RWPE2 (cell line): ENCODE data around the gene RHEX.

ENCODE experiments used
- ATAC-seq: fragments of 200-7000 bp; cut with Tn5 transposase; 3 replicates; pipeline ENCODE4 v1.9.1; 2021; ENCODE audit warnings: low read depth
- DNase-seq: peaks from one replicate; pipeline ENCODE4 v3.0.0-alpha.2; 2020; ENCODE audit warnings: low spot score
- H3K27ac ChIP-seq: fragments of 450-650 bp; 2 replicates; pipeline ENCODE4 v1.5.1; 2017; ENCODE audit warnings: mild to moderate bottlenecking; ENCODE audit not compliant: poor library complexity, severe bottlenecking
- H3K27me3 ChIP-seq: fragments of 250-450 bp; sonication (Bioruptor Pico); 2 replicates; pipeline ENCODE4 v1.5.1; 2021; ENCODE audit warnings: mild to moderate bottlenecking, moderate library complexity; ENCODE audit not compliant: insufficient read depth, poor library complexity, severe bottlenecking
- H3K36me3 ChIP-seq: fragments of 250-450 bp; sonication (Bioruptor Pico); 2 replicates; pipeline ENCODE4 v1.5.1; 2020; ENCODE audit warnings: low read depth, mild to moderate bottlenecking, moderate library complexity
- H3K4me1 ChIP-seq: fragments of 250-450 bp; sonication (Bioruptor Pico); 2 replicates; pipeline ENCODE4 v1.5.1; 2021; ENCODE audit warnings: mild to moderate bottlenecking, moderate library complexity; ENCODE audit not compliant: insufficient read depth, poor library complexity, severe bottlenecking
- H3K4me3 ChIP-seq: fragments of 250-450 bp; sonication (Bioruptor Pico); 2 replicates; pipeline ENCODE4 v1.5.1; 2021; ENCODE audit warnings: mild to moderate bottlenecking, moderate library complexity; ENCODE audit not compliant: severe bottlenecking
- H3K9me3 ChIP-seq: fragments of 250-450 bp; sonication (Bioruptor Pico); 2 replicates; pipeline ENCODE4 v1.5.1; 2021; ENCODE audit warnings: mild to moderate bottlenecking, moderate library complexity; ENCODE audit not compliant: severe bottlenecking
- TF ChIP-seq, protein P1 (sequence below): fragments of 450-650 bp; IDR thresholded peaks from one replicate; pipeline ENCODE4 v1.5.1; 2017; ENCODE audit warnings: mild to moderate bottlenecking, moderate library complexity; ENCODE audit not compliant: poor library complexity, severe bottlenecking

Gene RHEX

GRCh38 chr1:206131037-206131436 lies 78.1 kb downstream of the RHEX start:
- TF ChIP-seq, protein P1, sequence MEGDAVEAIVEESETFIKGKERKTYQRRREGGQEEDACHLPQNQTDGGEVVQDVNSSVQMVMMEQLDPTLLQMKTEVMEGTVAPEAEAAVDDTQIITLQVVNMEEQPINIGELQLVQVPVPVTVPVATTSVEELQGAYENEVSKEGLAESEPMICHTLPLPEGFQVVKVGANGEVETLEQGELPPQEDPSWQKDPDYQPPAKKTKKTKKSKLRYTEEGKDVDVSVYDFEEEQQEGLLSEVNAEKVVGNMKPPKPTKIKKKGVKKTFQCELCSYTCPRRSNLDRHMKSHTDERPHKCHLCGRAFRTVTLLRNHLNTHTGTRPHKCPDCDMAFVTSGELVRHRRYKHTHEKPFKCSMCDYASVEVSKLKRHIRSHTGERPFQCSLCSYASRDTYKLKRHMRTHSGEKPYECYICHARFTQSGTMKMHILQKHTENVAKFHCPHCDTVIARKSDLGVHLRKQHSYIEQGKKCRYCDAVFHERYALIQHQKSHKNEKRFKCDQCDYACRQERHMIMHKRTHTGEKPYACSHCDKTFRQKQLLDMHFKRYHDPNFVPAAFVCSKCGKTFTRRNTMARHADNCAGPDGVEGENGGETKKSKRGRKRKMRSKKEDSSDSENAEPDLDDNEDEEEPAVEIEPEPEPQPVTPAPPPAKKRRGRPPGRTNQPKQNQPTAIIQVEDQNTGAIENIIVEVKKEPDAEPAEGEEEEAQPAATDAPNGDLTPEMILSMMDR = no peak
- no peak for ATAC-seq

DNA sequence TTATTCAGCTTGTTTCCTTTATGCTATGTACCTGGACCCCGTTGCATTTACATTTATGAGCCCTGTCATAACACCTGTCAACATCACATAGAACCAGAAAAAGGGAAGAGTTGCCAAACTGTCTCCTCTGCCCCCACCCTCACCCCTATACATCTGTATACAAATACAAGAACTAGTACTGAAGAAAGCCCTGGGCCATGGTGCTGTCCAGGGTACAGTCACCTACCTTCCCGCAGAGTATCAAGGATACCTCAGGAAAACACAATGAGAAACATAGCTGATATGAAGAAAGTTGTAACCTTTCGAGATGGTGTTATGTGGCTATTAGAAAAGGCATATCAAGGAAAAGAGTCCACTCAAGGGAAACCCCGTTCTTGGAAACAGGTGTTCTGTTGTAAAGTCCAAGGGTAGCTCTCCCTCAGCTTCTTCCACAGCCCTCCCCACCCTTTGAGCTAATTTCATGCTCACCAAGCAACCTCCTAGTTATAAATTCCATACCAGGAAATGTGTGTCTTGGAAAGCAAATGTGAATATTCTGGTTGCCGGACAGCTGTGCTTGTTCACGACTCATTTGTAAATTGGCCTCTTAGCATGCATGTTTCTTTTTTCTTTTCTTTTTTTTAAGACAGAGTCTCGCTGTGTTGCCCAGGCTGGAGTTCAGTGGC lies 80.9 kb downstream of the RHEX start:
- H3K36me3 ChIP-seq = no peaks in the 10 kb centered on the region
- H3K27me3 ChIP-seq = no peaks in the 10 kb centered on the region
- no peak for DNase-seq
- TF ChIP-seq, protein P1 = no peak
- no peaks in the 10 kb centered on the region for H3K9me3 ChIP-seq
- H3K4me1 ChIP-seq = no peaks in the 10 kb centered on the region
- H3K4me3 ChIP-seq = no peak overlapping the region
- no peak for ATAC-seq
- no peak overlapping the region for H3K27ac ChIP-seq

More at GRCh38 chr1:206131037-206131436, 78.1 kb downstream of the RHEX start:
- Histone ChIP-seq H3K4me1 (no peaks in the 10 kb centered on the region), H3K36me3 (no peaks in the 10 kb centered on the region), H3K27me3 (no peaks in the 10 kb centered on the region), H3K4me3 (no peak overlapping the region), H3K9me3 (no peaks in the 10 kb centered on the region), H3K27ac (no peak overlapping the region)
- no peak for DNase-seq

GRCh38 chr1:206135248-206135647 lies 82.3 kb downstream of the RHEX start:
- TF ChIP-seq, protein P1 = no peak
- ATAC-seq (no peak), DNase-seq (no peak)
- H3K4me1 ChIP-seq = no peaks in the 10 kb centered on the region
- no peak overlapping the region for H3K4me3 ChIP-seq
- H3K9me3 ChIP-seq = no peaks in the 10 kb centered on the region
- H3K27ac ChIP-seq = no peak overlapping the region
- no peaks in the 10 kb centered on the region for H3K36me3 ChIP-seq
- no peaks in the 10 kb centered on the region for H3K27me3 ChIP-seq

DNA sequence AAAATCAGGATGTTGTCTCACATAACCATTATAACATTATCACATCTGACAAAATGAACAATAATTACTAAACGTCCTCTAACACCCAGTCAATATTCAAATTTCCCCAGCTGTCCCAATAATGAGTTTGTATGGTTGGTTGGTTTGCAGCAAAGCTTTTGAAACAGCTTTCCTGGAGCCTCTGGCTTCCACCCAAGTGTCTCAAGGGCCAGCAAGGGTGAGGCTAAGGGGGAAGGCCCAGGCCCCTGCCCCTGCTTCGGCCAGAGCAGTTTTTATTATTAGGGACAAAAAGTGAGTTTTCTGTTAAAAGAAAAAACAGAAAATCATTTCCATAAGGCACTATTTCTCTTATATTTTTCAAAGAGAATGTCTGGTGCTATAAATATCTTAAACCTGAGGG lies 83.3 kb downstream of the RHEX start:
- DNase-seq (no peak), ATAC-seq (no peak)
- no peaks in the 10 kb centered on the region for H3K4me1 ChIP-seq
- TF ChIP-seq, protein P1 = no peak
- H3K27me3 ChIP-seq = no peaks in the 10 kb centered on the region
- H3K9me3 ChIP-seq = no peaks in the 10 kb centered on the region
- no peak overlapping the region for H3K4me3 ChIP-seq
- H3K36me3 ChIP-seq = no peaks in the 10 kb centered on the region
- H3K27ac ChIP-seq = no peak overlapping the region

GRCh38 chr1:206142011-206142410 lies 89.0 kb downstream of the RHEX start:
- ATAC-seq (no peak), DNase-seq (no peak)
- no peak overlapping the region for H3K27ac ChIP-seq
- TF ChIP-seq, protein P1 = no peak
- H3K27me3 ChIP-seq = no peaks in the 10 kb centered on the region
- H3K4me1 ChIP-seq = no peaks in the 10 kb centered on the region
- H3K4me3 ChIP-seq = no peak overlapping the region
- H3K9me3 ChIP-seq = no peaks in the 10 kb centered on the region
- no peaks in the 10 kb centered on the region for H3K36me3 ChIP-seq
